ENCODE results near the gene CBLL1.

The CBLL1 gene

DNA sequence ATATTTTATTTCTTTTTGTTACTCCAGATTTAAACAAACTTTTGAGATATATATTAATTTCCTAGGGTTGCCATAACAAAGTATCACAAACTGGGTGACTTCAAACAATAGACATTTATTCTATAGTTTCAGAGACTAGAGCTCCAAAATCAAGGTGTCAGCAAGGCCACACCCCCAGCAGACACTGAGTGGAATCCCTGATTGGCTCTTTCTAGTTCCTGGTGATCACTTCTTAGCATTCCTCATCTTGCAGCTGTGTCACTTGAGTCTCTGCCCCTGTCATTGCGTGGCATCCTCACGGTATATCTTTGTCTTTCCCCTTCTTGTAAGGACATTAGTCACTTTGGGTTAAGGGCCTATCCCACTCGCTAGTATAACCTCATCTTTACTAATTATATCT, 66.7 kb downstream of the CBLL1 start:
- no peak for DNase-seq

Data from right kidney (tissue), 1 donor.